GM06990 (cell line): ENCODE data around the gene PYCR2.

Experiments used
- DNase-seq: peaks from one replicate; pipeline ENCODE4 v3.0.0-alpha.2; 2011; ENCODE audit not compliant: insufficient read length; ENCODE audit errors: extremely low read depth
- H3K27me3 ChIP-seq: replicated peaks from 2 replicates; pipeline ENCODE4 v1.6.0; 2011; ENCODE audit warnings: low read length; ENCODE audit not compliant: control insufficient read depth, insufficient read depth
- H3K36me3 ChIP-seq: 2 replicates; pipeline ENCODE4 v1.5.1; 2011; ENCODE audit warnings: low read length; ENCODE audit not compliant: control insufficient read depth, insufficient read depth
- H3K4me3 ChIP-seq: replicated peaks from 2 replicates; pipeline ENCODE4 v1.5.1; 2011; ENCODE audit warnings: low read depth, mild to moderate bottlenecking, control low read depth, low read length
- TF ChIP-seq, protein P1 (sequence below): IDR thresholded peaks from 2 replicates; pipeline ENCODE4 v1.5.1; 2011; ENCODE audit warnings: low read length, control low read depth, mild to moderate bottlenecking, inconsistent platforms; ENCODE audit not compliant: insufficient read depth, poor library complexity, severe bottlenecking

The PYCR2 gene

DNA sequence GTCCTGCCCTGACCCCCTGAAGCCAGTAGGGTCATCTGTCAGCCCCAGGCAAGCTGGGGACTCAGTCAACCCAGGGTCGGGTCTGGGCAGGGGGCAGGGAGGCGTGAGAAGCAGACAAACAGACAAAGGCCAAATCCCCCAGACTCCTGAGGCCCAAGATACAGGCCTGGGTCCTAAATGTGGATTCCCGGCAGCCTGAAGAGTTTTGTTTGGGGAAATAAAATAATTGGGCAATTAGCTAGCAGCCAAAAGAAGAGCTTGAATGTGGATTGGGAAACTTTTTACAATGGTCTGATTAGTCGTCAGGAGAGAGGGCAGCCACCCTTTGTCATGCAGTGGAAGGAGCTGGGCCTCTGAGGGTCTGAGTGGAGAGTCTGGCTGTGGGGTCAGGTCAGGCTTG is 21.5 kb upstream of the PYCR2 start:
- Histone ChIP-seq H3K4me3 (no peak overlapping the region), H3K27me3 (no peaks in the 10 kb centered on the region), H3K36me3 (no peaks in the 10 kb centered on the region)
- TF ChIP-seq, protein P1, sequence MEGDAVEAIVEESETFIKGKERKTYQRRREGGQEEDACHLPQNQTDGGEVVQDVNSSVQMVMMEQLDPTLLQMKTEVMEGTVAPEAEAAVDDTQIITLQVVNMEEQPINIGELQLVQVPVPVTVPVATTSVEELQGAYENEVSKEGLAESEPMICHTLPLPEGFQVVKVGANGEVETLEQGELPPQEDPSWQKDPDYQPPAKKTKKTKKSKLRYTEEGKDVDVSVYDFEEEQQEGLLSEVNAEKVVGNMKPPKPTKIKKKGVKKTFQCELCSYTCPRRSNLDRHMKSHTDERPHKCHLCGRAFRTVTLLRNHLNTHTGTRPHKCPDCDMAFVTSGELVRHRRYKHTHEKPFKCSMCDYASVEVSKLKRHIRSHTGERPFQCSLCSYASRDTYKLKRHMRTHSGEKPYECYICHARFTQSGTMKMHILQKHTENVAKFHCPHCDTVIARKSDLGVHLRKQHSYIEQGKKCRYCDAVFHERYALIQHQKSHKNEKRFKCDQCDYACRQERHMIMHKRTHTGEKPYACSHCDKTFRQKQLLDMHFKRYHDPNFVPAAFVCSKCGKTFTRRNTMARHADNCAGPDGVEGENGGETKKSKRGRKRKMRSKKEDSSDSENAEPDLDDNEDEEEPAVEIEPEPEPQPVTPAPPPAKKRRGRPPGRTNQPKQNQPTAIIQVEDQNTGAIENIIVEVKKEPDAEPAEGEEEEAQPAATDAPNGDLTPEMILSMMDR: no peak
- no peak for DNase-seq

DNA sequence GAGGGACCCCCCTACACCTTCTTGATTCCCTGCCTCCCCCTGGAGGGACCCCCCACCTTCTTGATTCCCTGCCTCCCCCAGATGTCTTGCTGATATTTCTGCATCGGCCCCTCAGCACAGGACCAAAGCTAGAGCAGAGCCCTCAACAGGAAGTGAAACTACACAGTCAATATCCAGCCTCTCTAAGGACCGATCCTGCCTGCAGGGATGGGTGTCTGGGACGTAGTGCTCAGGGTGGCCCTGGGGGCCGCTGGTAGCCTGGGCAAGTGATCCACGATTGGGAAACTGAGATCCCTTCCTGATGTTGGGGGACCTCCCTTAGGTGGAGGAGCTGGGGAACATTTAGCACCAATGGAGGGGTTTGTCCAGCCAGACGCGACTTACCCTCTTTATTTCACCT is 20.9 kb upstream of the PYCR2 start:
- Histone ChIP-seq H3K36me3 (no peaks in the 10 kb centered on the region), H3K4me3 (no peak overlapping the region), H3K27me3 (no peaks in the 10 kb centered on the region)
- DNase-seq: peak; percentile 50
- TF ChIP-seq, protein P1: no peak

DNA sequence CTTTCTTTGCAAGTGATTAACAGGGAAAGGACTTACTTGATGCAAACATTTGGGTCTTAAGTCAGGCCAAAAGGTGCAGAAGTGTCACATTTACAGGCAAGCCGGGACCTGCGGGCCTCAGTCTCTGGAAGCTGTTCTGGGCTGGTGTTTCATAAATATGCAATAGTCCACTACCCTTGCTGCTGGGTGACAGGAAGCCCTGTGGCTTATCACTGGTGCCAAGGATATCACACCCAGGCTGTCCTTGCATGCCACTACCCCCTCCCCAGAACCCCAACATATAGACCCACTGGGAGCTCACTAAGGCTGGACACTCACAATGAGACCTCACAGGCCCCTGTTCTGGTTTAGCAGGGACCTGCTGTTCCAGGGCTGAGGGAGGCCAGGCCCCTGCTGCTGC is 20.3 kb upstream of the PYCR2 start:
- TF ChIP-seq, protein P1: no peak
- Histone ChIP-seq H3K36me3 (no peaks in the 10 kb centered on the region), H3K27me3 (no peaks in the 10 kb centered on the region), H3K4me3 (no peak overlapping the region)
- no peak for DNase-seq

DNA sequence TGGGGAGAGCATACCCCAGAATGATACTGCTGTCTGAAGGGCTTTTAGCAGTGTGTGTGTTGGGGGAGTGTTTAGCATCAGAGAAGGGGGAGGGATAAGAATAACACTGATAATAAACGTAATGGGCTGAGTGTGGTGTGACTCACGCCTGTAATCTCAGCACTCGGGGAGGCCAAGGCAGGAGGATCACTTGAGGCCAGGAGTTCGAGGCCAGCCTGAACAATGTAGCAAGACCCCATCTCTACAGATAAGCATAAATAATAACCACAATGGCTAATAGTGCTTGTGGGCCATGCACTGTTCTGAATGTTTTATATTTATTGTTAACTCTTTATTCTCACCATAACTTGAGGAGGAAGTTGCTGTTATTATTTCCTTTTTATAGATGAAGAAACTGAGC is 19.5 kb upstream of the PYCR2 start:
- TF ChIP-seq, protein P1: no peak
- no peak for DNase-seq
- Histone ChIP-seq H3K4me3 (no peak overlapping the region), H3K36me3 (no peaks in the 10 kb centered on the region), H3K27me3 (no peaks in the 10 kb centered on the region)

DNA sequence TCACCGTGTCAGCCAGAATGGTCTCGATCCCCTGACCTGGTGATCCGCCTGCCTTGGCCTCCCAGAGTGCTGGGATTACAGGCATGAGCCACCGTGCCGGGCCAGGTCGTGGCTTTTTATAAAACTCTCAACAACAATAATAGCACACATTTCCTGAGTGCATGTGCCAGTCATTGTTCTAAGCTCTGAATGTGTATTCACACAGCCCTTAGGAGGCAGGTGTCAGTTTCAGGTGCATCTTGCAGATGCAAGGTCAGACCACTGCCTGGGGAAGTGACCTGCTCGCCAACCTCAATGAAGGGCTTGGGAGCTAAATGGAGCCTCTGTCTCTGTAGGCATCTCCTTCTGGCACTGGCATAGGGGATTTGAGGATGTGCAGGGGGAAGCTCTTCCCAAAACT is 18.5 kb upstream of the PYCR2 start:
- TF ChIP-seq, protein P1: no peak
- Histone ChIP-seq H3K27me3 (no peaks in the 10 kb centered on the region), H3K36me3 (no peaks in the 10 kb centered on the region), H3K4me3 (no peak overlapping the region)
- peak; percentile 63 for DNase-seq

DNA sequence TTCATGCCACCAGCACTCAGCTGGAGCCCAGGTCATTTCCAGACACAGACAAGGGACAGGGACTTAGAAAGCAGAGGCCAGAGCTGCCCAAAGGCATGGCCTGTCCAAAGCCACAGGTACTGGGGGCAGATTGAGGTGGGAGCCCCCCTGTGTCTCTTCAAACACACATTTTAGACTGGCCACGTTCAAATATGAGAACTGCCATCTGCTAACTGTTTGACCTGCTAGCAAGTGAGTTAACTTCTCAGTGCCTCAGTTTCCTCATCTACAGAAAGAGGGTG is 17.8 kb upstream of the PYCR2 start:
- Histone ChIP-seq H3K27me3 (no peaks in the 10 kb centered on the region), H3K4me3 (no peak overlapping the region), H3K36me3 (no peaks in the 10 kb centered on the region)
- TF ChIP-seq, protein P1: no peak
- no peak for DNase-seq
